GM23338 (cell line): Measurements from ENCODE around the gene LRRC3.

Experiments
- CTCF ChIP-seq, 2 experiments: fragments of 200-600 bp in 1 of 2; sonication (generic) in 1 of 2; conservative IDR thresholded peaks; 2 replicates each; pipeline versions ENCODE4 v1.5.1 to v1.6.1; 2016 to 2017; ENCODE audit warnings: antibody characterized with exemption in 2 of 2, low read depth in 2 of 2, mild to moderate bottlenecking in 2 of 2, moderate library complexity in 1 of 2
- EZH2 ChIP-seq: fragments of 200-600 bp; sonication (generic); IDR thresholded peaks from one replicate; pipeline ENCODE4 v1.8.0; 2017; ENCODE audit warnings: antibody characterized with exemption, mild to moderate bottlenecking, low read depth; ENCODE audit not compliant: unreplicated experiment
- REST ChIP-seq: IDR thresholded peaks from one replicate; pipeline ENCODE4 v1.6.1; 2018; ENCODE audit warnings: antibody characterized with exemption; ENCODE audit not compliant: unreplicated experiment

DNA sequence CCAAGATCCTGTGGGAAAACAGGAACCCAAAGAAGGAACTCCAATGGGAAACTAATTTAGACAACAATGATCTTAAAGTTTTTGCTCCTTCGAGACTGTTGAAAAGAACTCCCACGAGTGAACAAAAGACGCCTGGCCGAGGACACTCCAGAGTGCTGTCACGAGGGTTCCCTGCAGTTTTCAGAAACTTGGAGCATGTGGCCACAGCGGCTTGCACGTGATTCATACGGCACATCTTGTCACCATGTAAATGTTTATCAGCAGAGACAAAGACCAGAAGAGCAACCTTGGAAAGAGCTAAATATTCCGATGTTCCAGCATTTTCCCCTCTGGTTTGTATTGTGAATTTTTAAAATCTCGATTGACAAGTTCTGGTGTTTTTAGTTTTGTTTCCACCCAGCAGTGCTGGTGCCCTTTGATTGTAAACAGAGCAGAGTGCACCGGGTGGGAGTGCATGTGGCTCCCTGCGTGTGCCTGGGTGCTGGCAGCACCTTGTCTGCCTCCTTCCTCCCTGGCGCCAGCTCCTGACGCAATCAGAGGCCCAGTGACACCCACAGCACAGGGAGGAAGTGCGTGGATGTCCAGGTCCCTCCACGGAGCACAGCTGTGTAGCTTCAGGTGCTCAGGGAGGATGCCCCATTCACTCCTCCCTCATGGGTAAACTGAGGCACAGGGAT, 23.0 kb downstream of the LRRC3 start:
- no peak for TF ChIP-seq REST
- no peak for TF ChIP-seq EZH2
- no peak for TF ChIP-seq CTCF (conservative IDR thresholded peaks at IDR 0.05; ENCODE audit: low read depth in 2 of 2)
